ENCODE measurements around the gene UFM1.

- no peak for TF ChIP-seq CTCF (IDR thresholded peaks at IDR 0.05)
- TF ChIP-seq POLR2A (IDR thresholded peaks at IDR 0.05): no peak
Measured at GRCh38 chr13:38328699-38329098, 21.0 kb upstream of the UFM1 start.

Measured in esophagus squamous epithelium (tissue), 4 donors.